Right lobe of liver (tissue), 4 donors: ENCODE data around the gene ADGRE1.

Experiments
- CTCF ChIP-seq, 4 donors: fragments of 200-600 bp in 3 of 4; fragments of 450-650 bp in 1 of 4; IDR thresholded peaks; one replicate each; pipeline versions ENCODE4 v1.5.1 to v1.8.0; 2016 to 2022; ENCODE audit warnings: antibody characterized with exemption in 4 of 4, mild to moderate bottlenecking in 2 of 4
- POLR2A ChIP-seq: fragments of 450-650 bp; IDR thresholded peaks from one replicate; pipeline ENCODE4 v1.6.1; 2017; ENCODE audit warnings: antibody characterized with exemption, mild to moderate bottlenecking
- donor health status: DM: no; HTN: no; CAD: no.
- donor health status: DM: no; HTN: no; CAD: no.
- donor health status: DM: no; HTN: yes; CAD: no.

GRCh38 chr19:6988257-6988656 lies 100.9 kb downstream of the ADGRE1 start:
- TF ChIP-seq POLR2A (no peak), CTCF (IDR thresholded peaks at IDR 0.05) (no peak)
